GM23338 (cell line): Measurements from ENCODE around the gene PPDPF.

ENCODE experiments used
- CTCF ChIP-seq, 2 experiments: fragments of 200-600 bp in 1 of 2; sonication (generic) in 1 of 2; conservative IDR thresholded peaks; 2 replicates each; pipeline versions ENCODE4 v1.5.1 to v1.6.1; 2016 to 2017; ENCODE audit warnings: antibody characterized with exemption in 2 of 2, low read depth in 2 of 2, mild to moderate bottlenecking in 2 of 2, moderate library complexity in 1 of 2
- EZH2 ChIP-seq: fragments of 200-600 bp; sonication (generic); IDR thresholded peaks from one replicate; pipeline ENCODE4 v1.8.0; 2017; ENCODE audit warnings: antibody characterized with exemption, mild to moderate bottlenecking, low read depth; ENCODE audit not compliant: unreplicated experiment
- POLR2AphosphoS5 ChIP-seq: IDR thresholded peaks from 2 replicates; pipeline ENCODE4 v1.6.1; 2016; ENCODE audit warnings: antibody characterized with exemption, low read depth
- REST ChIP-seq: IDR thresholded peaks from one replicate; pipeline ENCODE4 v1.6.1; 2018; ENCODE audit warnings: antibody characterized with exemption; ENCODE audit not compliant: unreplicated experiment

GRCh38 chr20:63560333-63560805 is 39.8 kb downstream of the PPDPF start:
- TF ChIP-seq CTCF (conservative IDR thresholded peaks at IDR 0.05; ENCODE audit: low read depth in 2 of 2): no peak
- no peak for TF ChIP-seq REST
- TF ChIP-seq EZH2: no peak
- no peak for TF ChIP-seq POLR2AphosphoS5
